ENCODE results near the gene PRKD2.
A peak's percentile ranks its signal among the peaks of the same experiment; 100 is the strongest.

Gene PRKD2

DNA sequence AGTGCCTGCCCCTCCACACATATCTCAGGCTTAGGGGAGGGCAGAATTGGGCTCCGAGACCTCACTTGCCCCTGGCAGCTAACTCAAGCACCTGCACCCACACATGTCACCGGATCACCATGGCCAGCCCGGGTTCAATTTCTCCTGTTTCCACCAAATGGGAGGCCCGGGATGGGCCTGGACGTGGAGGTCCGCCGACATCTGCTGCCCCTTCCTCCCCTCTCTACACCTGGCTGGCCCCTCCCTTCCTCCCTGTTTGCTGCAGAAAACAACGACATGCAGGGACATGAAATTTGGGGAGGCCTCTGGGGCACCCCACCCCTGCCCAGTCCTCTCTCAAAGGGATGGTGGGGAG lies 1.3 kb downstream of the PRKD2 start:
- no peak for TF ChIP-seq CTCF (conservative IDR thresholded peaks at IDR 0.05)
- H3K27ac ChIP-seq, result peak overlapping the region; percentile 95

GRCh38 chr19:46714444-46715106 lies 2.3 kb downstream of the PRKD2 start:
- TF ChIP-seq CTCF (conservative IDR thresholded peaks at IDR 0.05), result no peak
- H3K27ac ChIP-seq, result peak overlapping the region; percentile 95

GRCh38 chr19:46713781-46714443 lies 3.0 kb downstream of the PRKD2 start:
- peak overlapping the region; percentile 95 for H3K27ac ChIP-seq
- TF ChIP-seq CTCF (conservative IDR thresholded peaks at IDR 0.05), result no peak

DNA sequence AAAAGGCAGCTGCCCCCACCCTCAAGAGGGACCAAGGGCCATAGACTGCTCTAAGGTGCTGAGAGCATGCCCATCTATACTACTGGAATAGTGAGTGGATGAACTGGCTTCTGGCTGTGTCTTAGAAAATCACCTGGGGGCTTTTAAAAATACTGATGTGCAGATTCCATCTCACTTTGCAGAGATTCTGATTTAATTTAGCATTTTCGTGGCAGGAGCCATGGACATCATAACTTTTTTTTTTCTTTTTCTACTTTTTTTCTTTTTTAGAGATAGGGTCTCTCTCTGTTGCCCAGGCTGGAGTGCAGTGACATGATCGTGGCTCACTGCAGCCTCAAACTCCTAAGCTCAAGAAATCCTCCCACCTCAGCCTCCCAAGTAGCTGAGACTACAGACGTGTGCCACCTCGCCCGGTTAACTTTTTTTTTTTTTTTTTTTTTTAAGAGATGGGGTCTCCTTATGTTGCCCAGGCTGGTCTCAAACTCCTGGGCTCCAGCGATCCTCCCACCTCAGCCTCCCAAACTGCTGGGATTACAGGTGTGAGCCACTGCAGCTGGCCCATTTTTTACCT lies 4.1 kb downstream of the PRKD2 start:
- H3K27ac ChIP-seq, result peak overlapping the region; percentile 95

DNA sequence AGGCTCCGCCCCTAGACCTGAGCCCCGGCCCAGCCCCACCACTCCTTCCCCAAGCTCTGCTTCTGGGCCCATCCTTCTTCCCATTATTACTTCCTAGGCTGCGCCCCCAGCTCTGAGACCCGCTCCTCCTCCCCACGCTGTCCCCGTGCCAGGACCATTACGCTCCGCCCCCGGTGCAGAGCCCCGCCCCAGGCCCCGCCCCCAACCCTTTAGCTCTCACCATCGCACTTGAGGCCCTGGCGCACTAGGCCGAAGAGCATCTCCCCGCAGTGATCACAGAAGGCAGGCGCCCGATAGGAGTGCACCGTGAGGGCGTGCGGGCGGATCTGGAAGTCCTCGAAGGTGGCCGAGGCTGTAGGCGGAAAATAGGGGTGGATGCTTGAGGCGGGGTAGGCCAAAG lies 6.2 kb downstream of the PRKD2 start:
- H3K27ac ChIP-seq, result no peak overlapping the region
- no peak for TF ChIP-seq CTCF (conservative IDR thresholded peaks at IDR 0.05)

GRCh38 chr19:46704379-46705076 lies 12.4 kb downstream of the PRKD2 start:
- TF ChIP-seq CTCF (conservative IDR thresholded peaks at IDR 0.05), result peak; percentile 67
- H3K27ac ChIP-seq, result no peak overlapping the region

GRCh38 chr19:46700704-46701103 lies 16.2 kb downstream of the PRKD2 start:
- no peak for TF ChIP-seq CTCF (conservative IDR thresholded peaks at IDR 0.05)
- no peak overlapping the region for H3K27ac ChIP-seq
